SK-N-SH treated with all-trans-retinoic acid at 6 μM for 48 hours (cell line): ENCODE data around the gene ARHGEF37.

Experiments
- BACH2 ChIP-seq: fragments of 250-450 bp; sonication (Bioruptor Pico); IDR thresholded peaks from 2 replicates; pipeline ENCODE4 v1.9.0; 2021; ENCODE audit warnings: mild to moderate bottlenecking, borderline replicate concordance
- ESRRG ChIP-seq: fragments of 250-450 bp; sonication (Bioruptor Pico); IDR thresholded peaks from 2 replicates; pipeline ENCODE4 v1.6.1; 2021; ENCODE audit warnings: mild to moderate bottlenecking
- ZNF8 ChIP-seq: fragments of 450-650 bp; formaldehyde crosslinking; IDR thresholded peaks from 2 replicates; pipeline ENCODE4 v1.5.0; 2020; ENCODE audit warnings: mild to moderate bottlenecking, moderate library complexity
- TF ChIP-seq, protein P1 (sequence below): fragments of 250-450 bp; sonication (Bioruptor Pico); IDR thresholded peaks from 2 replicates; pipeline ENCODE4 v1.8.0; 2020; ENCODE audit warnings: mild to moderate bottlenecking, moderate library complexity, borderline replicate concordance

DNA sequence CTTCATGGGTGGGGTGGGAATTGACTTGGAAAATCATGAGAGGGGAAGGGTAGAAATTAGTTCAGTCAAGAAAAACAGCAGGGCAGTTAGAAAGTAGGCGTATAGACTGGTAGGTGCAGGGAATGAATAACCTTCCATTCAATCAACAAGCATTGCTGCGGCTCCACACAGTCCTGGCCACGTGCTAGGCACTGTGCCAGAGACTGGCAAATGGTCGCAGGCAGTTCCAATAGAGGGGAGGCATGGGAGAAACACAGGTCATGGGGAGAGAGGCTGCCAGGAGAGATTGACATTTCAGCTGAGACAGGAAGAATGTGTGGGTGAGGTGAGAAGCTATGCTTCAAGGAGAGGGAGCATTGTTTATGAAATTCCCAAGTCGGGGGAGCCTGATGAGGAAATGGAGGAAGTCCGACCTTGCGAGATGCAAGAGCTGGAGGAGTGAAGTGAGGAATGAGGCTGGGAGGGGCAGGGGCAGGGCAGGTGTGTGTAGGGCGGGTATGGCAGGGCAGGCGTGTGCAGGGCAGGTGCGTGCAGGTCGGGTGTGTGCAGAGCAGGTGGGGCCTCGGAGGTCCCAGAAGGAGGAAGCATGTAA, 94.4 kb downstream of the ARHGEF37 start:
- no peak for TF ChIP-seq ESRRG
- no peak for TF ChIP-seq BACH2 (CRISPR knock-in tag)
- TF ChIP-seq, protein P1, sequence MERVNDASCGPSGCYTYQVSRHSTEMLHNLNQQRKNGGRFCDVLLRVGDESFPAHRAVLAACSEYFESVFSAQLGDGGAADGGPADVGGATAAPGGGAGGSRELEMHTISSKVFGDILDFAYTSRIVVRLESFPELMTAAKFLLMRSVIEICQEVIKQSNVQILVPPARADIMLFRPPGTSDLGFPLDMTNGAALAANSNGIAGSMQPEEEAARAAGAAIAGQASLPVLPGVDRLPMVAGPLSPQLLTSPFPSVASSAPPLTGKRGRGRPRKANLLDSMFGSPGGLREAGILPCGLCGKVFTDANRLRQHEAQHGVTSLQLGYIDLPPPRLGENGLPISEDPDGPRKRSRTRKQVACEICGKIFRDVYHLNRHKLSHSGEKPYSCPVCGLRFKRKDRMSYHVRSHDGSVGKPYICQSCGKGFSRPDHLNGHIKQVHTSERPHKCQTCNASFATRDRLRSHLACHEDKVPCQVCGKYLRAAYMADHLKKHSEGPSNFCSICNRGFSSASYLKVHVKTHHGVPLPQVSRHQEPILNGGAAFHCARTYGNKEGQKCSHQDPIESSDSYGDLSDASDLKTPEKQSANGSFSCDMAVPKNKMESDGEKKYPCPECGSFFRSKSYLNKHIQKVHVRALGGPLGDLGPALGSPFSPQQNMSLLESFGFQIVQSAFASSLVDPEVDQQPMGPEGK (CRISPR knock-in tag), result no peak
- no peak for TF ChIP-seq ZNF8 (CRISPR knock-in tag)
